Activated T-cell treated with anti-CD3 and anti-CD28 coated beads, Interleukin-2, amount 50 U/mL, for 24 hours (primary cell): ENCODE results near the gene MAD1L1.
"Not testable (repeated sequence)": the region's sequence is repeated elsewhere in the genome, so short reads cannot be mapped to it uniquely, and the experiment has no call there.

Source experiments
- DNase-seq: peaks from one replicate; pipeline ENCODE4 v3.0.0-alpha.2; 2020
- H3K27ac Mint-ChIP-seq: 2 replicates; pipeline ENCODE4 v1.8.0; 2020; ENCODE audit warnings: mild to moderate bottlenecking, mixed read lengths
- H3K27me3 Mint-ChIP-seq: 2 replicates; pipeline ENCODE4 v1.8.0; 2020; ENCODE audit warnings: mixed read lengths
- H3K36me3 Mint-ChIP-seq: 2 replicates; pipeline ENCODE4 v1.8.0; 2020; ENCODE audit warnings: low read depth, mixed read lengths
- H3K4me1 Mint-ChIP-seq: 2 replicates; pipeline ENCODE4 v1.8.0; 2020; ENCODE audit warnings: low read depth, mixed read lengths
- H3K4me3 Mint-ChIP-seq: 2 replicates; pipeline ENCODE4 v1.8.0; 2020; ENCODE audit warnings: mild to moderate bottlenecking, moderate library complexity, mixed read lengths
- H3K9me3 Mint-ChIP-seq: 2 replicates; pipeline ENCODE4 v1.8.0; 2020; ENCODE audit warnings: mixed read lengths

Gene MAD1L1

DNA sequence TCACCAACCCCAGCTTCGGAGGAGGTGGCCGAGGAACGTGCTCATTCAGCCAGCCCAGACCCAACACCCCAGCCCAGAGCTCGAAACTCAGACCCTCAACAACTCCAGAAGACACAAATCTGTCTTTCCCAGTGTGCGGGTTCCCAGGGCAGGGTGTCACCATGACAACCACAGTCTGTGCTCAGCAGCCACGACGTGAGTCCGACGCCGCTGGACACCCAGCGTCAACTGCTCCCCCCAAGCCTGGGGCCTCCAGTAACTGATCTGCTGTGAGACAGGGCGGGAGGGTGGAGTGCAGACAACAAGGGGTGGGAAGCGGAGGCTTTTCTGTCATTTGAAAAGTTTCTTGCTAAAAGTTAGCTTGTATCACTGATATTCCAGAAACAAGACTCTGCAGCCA is 167.2 kb downstream of the MAD1L1 start:
- Mint-ChIP-seq H3K27ac (no peak overlapping the region), H3K9me3 (no peaks in the 10 kb centered on the region), H3K4me3 (no peak overlapping the region), H3K36me3 (peaks cover 22% of the 10 kb centered on the region), H3K27me3 (no peaks in the 10 kb centered on the region), H3K4me1 (peaks cover 30% of the 10 kb centered on the region)
- no peak for DNase-seq

GRCh38 chr7:2063563-2064260 is 169.0 kb downstream of the MAD1L1 start:
- H3K9me3 Mint-ChIP-seq = no peaks in the 10 kb centered on the region
- no peak overlapping the region for H3K27ac Mint-ChIP-seq
- H3K4me3 Mint-ChIP-seq = no peak overlapping the region
- H3K27me3 Mint-ChIP-seq = no peaks in the 10 kb centered on the region
- H3K4me1 Mint-ChIP-seq = peaks cover 30% of the 10 kb centered on the region
- peaks cover 26% of the 10 kb centered on the region for H3K36me3 Mint-ChIP-seq
- no peak for DNase-seq

- no peaks in the 10 kb centered on the region for H3K9me3 Mint-ChIP-seq
- H3K27ac Mint-ChIP-seq = no peak overlapping the region
- H3K4me1 Mint-ChIP-seq = peaks cover 30% of the 10 kb centered on the region
- no peaks in the 10 kb centered on the region for H3K27me3 Mint-ChIP-seq
- no peak for DNase-seq
- no peak overlapping the region for H3K4me3 Mint-ChIP-seq
- H3K36me3 Mint-ChIP-seq = peaks cover 18% of the 10 kb centered on the region
These were observed 170.1 kb downstream of the MAD1L1 start for GRCh38 chr7:2062648-2063047.

DNA sequence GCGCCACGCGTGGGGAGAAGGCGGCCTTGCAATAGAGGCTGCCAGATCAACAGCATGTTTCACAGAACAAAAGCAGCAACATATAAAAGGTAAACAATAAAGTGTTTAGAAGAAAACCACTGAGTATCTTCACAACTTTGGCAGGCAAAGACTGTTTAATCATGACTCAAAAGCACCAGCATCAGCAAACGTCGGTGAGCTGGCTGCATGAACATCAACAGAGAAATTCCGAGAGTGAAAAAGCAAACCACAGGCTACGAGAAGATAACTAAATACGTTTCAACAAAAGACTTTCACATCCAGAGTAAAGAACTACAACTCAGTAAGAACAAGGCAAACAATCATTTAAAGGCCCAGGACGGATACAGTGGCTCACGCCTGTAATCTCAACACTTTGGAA is 172.0 kb downstream of the MAD1L1 start:
- Mint-ChIP-seq H3K9me3 (no peaks in the 10 kb centered on the region), H3K27ac (no peak overlapping the region), H3K4me1 (peaks cover 20% of the 10 kb centered on the region), H3K4me3 (no peak overlapping the region), H3K27me3 (no peaks in the 10 kb centered on the region), H3K36me3 (peaks cover 11% of the 10 kb centered on the region)
- no peak for DNase-seq

DNA sequence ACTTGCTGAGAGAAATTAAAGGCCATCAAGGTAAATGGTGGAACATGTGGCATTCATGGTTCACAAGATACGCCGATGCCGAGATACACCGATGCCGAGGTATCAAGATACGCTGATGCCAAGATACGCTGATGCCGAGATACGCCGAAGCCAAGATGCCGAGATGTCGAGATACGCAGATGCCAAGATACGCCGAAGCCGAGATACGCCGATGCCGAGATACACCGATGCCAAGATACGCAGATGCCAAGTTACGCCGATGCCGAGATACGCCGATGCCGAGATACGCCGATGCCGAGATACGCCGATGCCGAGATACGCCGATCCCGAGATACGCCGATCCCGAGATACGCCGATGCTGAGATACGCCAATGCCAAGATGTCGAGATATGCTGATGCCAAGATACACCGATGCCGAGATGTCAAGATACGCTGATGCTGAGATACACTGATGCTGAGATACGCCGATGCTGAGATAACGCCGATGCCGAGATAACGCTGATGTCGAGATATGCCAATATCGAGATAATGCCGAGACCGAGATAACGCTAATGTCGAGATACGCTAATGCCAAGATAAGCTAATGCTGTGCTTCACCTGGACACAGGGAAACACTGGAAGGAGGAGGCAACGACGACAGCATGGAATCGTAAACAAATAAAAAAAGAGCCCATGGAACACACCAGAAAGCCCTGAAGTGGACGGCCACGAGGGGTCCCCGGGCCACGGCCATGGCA is 172.6 kb downstream of the MAD1L1 start:
- Mint-ChIP-seq H3K4me3 (no peak overlapping the region), H3K27ac (no peak overlapping the region)

GRCh38 chr7:2058246-2058645 is 174.5 kb downstream of the MAD1L1 start:
- H3K27ac Mint-ChIP-seq, H3K4me3 Mint-ChIP-seq, H3K4me1 Mint-ChIP-seq, H3K27me3 Mint-ChIP-seq, DNase-seq, H3K9me3 Mint-ChIP-seq: not testable (repeated sequence)
- H3K36me3 Mint-ChIP-seq = peaks cover 18% of the 10 kb centered on the region

More for the DNA sequence above, 172.6 kb downstream of the MAD1L1 start:
- Mint-ChIP-seq H3K27me3 (no peaks in the 10 kb centered on the region), H3K36me3 (peaks cover 11% of the 10 kb centered on the region), H3K4me1 (peaks cover 18% of the 10 kb centered on the region), H3K9me3 (no peaks in the 10 kb centered on the region)
- DNase-seq = no peak

DNA sequence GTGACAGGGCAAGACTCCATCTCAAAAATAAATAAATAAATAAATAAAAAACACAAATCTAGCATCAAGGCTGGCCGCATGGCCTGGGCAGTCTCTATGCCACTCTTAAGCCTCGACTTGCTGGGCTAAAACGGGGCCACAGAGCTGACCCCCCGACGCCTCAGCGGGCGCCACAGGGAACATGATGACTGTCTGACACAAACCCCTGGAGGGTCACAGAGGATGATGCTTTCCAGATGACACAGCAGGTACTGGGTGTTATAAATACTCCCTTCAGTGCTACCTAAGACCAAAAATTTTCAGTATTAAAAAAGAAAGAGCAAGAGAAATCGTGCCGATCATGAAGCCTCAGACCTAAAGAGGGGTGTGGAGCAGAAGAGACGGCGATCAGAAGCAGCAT is 176.8 kb downstream of the MAD1L1 start:
- Mint-ChIP-seq H3K9me3 (no peaks in the 10 kb centered on the region), H3K4me1 (peaks cover 3% of the 10 kb centered on the region), H3K27me3 (no peaks in the 10 kb centered on the region), H3K36me3 (peaks cover 18% of the 10 kb centered on the region), H3K27ac (no peak overlapping the region), H3K4me3 (no peak overlapping the region)
- DNase-seq = no peak

GRCh38 chr7:2054927-2055326 is 177.8 kb downstream of the MAD1L1 start:
- Mint-ChIP-seq H3K27ac (no peak overlapping the region), H3K36me3 (peaks cover 13% of the 10 kb centered on the region), H3K9me3 (no peaks in the 10 kb centered on the region), H3K4me1 (peaks cover 7% of the 10 kb centered on the region), H3K4me3 (no peak overlapping the region), H3K27me3 (no peaks in the 10 kb centered on the region)
- no peak for DNase-seq

- DNase-seq = no peak
- Mint-ChIP-seq H3K27me3 (no peaks in the 10 kb centered on the region), H3K36me3 (peaks cover 9% of the 10 kb centered on the region), H3K9me3 (no peaks in the 10 kb centered on the region), H3K4me3 (no peak overlapping the region), H3K4me1 (peaks cover 7% of the 10 kb centered on the region), H3K27ac (no peak overlapping the region)
These were observed 179.3 kb downstream of the MAD1L1 start for GRCh38 chr7:2053395-2053794.

DNA sequence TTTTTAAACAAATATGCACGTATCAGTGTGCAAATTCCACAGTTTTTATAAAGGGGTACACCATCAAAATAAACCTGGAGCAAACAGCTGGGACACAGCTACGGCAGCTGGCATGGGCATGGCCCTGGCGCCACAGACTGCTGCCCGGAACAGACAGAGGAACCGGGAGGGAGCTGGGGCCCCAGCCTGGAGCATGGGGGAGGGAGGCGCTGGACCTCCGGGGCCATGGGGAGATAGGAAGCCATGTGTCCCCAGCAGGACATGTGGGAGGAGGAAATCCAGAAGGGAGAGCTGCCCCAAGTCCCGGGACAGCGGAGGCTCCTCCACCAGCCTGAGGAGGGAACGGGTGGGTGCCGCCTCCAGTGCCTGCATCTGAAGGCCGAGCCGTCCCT is 180.1 kb downstream of the MAD1L1 start:
- Mint-ChIP-seq H3K4me1 (peaks cover 7% of the 10 kb centered on the region), H3K27me3 (no peaks in the 10 kb centered on the region), H3K27ac (no peak overlapping the region), H3K4me3 (no peak overlapping the region), H3K36me3 (peaks cover 9% of the 10 kb centered on the region), H3K9me3 (no peaks in the 10 kb centered on the region)
- no peak for DNase-seq

- H3K27ac Mint-ChIP-seq = no peak overlapping the region
- no peaks in the 10 kb centered on the region for H3K9me3 Mint-ChIP-seq
- peaks cover 7% of the 10 kb centered on the region for H3K4me1 Mint-ChIP-seq
- H3K4me3 Mint-ChIP-seq = no peak overlapping the region
- H3K36me3 Mint-ChIP-seq = peaks cover 9% of the 10 kb centered on the region
- DNase-seq = no peak
- no peaks in the 10 kb centered on the region for H3K27me3 Mint-ChIP-seq
These were observed 180.8 kb downstream of the MAD1L1 start for GRCh38 chr7:2051707-2052656.

DNA sequence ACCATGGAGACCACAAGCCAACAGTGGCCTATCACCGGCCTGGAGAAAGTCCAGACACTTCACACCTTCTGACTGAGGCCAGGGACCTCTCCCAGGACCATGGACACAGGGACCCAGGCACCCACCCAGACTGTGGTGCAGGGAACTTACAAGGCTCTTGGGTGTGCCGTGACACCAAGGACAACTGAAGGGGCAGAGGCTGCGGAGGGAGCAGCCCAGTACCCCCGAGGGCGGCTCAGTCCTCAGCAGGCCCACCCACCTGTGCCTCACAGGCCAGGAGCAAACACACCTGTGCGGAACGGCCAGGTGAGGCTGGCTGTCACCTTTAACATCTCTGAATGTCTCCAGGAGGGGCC is 182.3 kb downstream of the MAD1L1 start:
- Mint-ChIP-seq H3K27ac (no peak overlapping the region), H3K4me1 (peaks cover 7% of the 10 kb centered on the region), H3K9me3 (no peaks in the 10 kb centered on the region), H3K36me3 (peaks cover 9% of the 10 kb centered on the region), H3K4me3 (no peak overlapping the region), H3K27me3 (no peaks in the 10 kb centered on the region)
- DNase-seq = no peak

DNA sequence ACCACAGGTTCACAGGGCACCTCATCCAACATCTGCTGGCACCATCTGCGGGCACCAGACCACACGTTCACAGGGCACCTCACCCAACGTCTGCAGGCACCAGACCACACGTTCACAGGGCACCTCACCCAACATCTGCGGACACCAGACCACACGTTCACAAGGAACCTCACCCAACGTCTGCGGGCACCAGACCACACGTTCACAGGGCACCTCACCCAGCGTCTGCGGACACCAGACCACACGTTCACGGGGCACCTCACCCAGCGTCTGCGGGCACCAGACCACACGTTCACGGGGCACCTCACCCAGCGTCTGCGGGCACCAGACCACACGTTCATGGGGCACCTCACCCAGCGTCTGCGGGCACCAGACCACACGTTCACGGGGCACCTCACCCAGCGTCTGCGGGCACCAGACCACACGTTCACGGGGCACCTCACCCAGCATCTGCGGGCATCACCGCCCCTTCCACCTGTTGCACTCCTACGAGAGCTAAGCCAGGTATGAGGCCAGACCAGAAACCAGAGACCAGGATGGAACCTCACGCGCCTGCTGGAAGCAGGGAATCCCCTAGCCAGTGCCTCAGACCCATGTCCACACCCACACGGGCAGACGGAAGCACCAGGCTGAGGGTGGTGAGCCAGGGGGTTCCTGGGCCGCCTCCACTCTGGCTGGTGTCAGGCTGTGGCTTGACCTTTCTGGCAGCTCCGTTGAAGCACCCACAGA is 182.8 kb downstream of the MAD1L1 start:
- Mint-ChIP-seq H3K27me3 (no peaks in the 10 kb centered on the region), H3K9me3 (no peaks in the 10 kb centered on the region), H3K27ac (no peak overlapping the region), H3K4me3 (no peak overlapping the region), H3K4me1 (peaks cover 7% of the 10 kb centered on the region), H3K36me3 (peaks cover 9% of the 10 kb centered on the region)
- no peak for DNase-seq

DNA sequence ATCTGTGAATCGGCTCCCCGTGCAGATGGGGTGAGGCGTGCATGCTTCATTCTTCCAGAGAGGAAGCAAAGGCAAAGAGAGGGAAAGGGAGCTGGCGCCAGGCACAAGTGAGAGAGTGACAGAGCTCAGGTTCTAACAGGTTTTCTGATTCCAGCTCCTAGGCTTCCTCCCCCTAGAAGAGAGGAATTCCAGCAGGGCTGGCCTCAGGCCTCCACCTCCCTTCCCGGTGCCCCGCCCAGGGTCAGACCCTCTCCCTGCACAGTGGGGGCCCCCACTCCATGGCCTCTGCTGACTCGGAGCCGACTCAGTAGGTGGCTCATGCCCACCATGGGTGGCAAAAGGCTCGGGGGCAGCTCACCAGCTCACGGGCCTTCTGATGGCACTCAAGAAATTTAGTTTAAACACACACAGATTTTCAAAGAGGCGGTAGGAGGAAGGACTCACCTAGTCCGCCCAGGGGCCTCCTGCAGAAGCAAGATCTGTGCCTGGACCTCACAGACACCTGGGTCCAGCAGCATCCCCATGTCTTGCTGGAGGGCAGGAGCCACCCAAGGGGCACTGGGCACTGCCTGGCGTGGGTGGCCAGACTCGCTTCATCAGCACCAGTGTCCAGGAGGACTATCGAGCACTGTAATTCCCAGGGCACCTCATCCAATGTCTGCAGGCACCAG is 183.5 kb downstream of the MAD1L1 start:
- Mint-ChIP-seq H3K36me3 (peaks cover 3% of the 10 kb centered on the region), H3K4me1 (peaks cover 7% of the 10 kb centered on the region), H3K4me3 (no peak overlapping the region), H3K27ac (no peak overlapping the region), H3K9me3 (no peaks in the 10 kb centered on the region), H3K27me3 (no peaks in the 10 kb centered on the region)
- DNase-seq = no peak
